HUES48 (cell line): ENCODE results near the gene CLNK.

Experiments
- H3K27ac ChIP-seq: one replicate; pipeline ENCODE4 v1.7.0; 2013; ENCODE audit warnings: low read depth, low read length, inconsistent platforms
- H3K27me3 ChIP-seq: 2 replicates; pipeline ENCODE4 v1.6.1; 2013; ENCODE audit warnings: mild to moderate bottlenecking, low read length; ENCODE audit not compliant: control insufficient read depth, insufficient read depth
- H3K36me3 ChIP-seq: 2 replicates; pipeline ENCODE4 v1.6.1; 2013; ENCODE audit warnings: low read length; ENCODE audit not compliant: control insufficient read depth, insufficient read depth
- H3K4me1 ChIP-seq: 2 replicates; pipeline ENCODE4 v1.6.1; 2013; ENCODE audit warnings: mild to moderate bottlenecking, low read length; ENCODE audit not compliant: control insufficient read depth, insufficient read depth
- H3K4me3 ChIP-seq: 2 replicates; pipeline ENCODE4 v1.5.1; 2013; ENCODE audit warnings: mild to moderate bottlenecking, low read depth, low read length
- H3K9ac ChIP-seq: 2 replicates; pipeline ENCODE4 v1.6.1; 2013; ENCODE audit warnings: mild to moderate bottlenecking, low read depth, low read length, moderate library complexity
- H3K9me3 ChIP-seq: 2 replicates; pipeline ENCODE4 v1.6.1; 2013; ENCODE audit warnings: low read length; ENCODE audit not compliant: control insufficient read depth, insufficient read depth

The CLNK gene

DNA sequence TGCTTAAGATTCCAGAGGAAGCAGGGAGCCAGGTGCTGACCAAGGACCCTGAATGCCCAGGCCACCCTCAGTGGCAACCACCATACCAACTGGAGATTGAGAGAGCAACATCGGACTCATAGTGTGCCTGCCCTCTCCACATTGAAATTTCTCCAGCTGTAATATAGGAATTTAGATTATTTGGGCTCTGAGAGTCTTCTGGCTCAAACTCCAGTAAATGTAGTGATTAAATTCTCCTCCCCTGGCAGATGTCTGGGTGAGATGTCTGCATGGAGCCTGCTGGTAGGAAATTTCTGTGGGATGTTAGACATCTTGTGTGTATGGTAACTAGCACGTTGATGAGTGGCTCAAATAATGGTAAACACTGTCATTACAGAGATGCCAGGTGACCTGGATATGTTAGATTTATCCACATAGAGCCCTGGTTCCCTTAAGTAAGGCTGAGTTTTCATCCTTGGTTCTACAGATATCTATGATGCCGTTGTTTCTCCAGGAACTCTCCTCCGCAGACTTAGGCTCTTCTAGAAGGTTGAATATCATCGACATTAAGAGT, 70.6 kb downstream of the CLNK start:
- Histone ChIP-seq H3K27ac (no peak overlapping the region), H3K4me1 (no peaks in the 10 kb centered on the region), H3K9me3 (no peaks in the 10 kb centered on the region), H3K9ac (no peak overlapping the region), H3K4me3 (no peak overlapping the region), H3K27me3 (no peaks in the 10 kb centered on the region), H3K36me3 (no peaks in the 10 kb centered on the region)

GRCh38 chr4:10612476-10612875, 72.1 kb downstream of the CLNK start:
- H3K9ac ChIP-seq: no peak overlapping the region
- no peaks in the 10 kb centered on the region for H3K27me3 ChIP-seq
- H3K4me3 ChIP-seq: no peak overlapping the region
- H3K4me1 ChIP-seq: no peaks in the 10 kb centered on the region
- H3K36me3 ChIP-seq: no peaks in the 10 kb centered on the region
- peak overlapping the region; percentile 57 for H3K27ac ChIP-seq
- no peaks in the 10 kb centered on the region for H3K9me3 ChIP-seq

DNA sequence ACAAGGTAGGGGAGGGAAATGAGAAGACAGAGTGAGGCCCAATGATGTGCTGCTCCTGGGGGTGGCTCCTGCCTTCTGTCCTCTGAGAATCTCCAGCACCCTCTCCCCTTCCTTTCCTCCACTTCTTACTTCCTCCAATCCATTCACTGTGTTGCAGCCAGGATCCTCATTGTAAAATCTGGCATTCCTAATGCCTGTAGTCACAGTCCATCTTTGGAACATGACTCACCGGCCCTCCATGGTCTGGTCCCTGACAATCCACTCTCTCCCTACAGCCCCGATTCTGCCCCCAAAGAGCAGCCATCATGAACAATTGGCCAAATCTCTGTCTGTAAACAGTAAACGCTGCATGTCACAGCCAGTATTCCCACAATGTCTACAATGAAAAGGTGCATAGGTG, 72.9 kb downstream of the CLNK start:
- no peak overlapping the region for H3K9ac ChIP-seq
- no peak overlapping the region for H3K4me3 ChIP-seq
- H3K27ac ChIP-seq: peak overlapping the region; percentile 57
- H3K9me3 ChIP-seq: no peaks in the 10 kb centered on the region
- no peaks in the 10 kb centered on the region for H3K36me3 ChIP-seq
- no peaks in the 10 kb centered on the region for H3K27me3 ChIP-seq
- no peaks in the 10 kb centered on the region for H3K4me1 ChIP-seq

DNA sequence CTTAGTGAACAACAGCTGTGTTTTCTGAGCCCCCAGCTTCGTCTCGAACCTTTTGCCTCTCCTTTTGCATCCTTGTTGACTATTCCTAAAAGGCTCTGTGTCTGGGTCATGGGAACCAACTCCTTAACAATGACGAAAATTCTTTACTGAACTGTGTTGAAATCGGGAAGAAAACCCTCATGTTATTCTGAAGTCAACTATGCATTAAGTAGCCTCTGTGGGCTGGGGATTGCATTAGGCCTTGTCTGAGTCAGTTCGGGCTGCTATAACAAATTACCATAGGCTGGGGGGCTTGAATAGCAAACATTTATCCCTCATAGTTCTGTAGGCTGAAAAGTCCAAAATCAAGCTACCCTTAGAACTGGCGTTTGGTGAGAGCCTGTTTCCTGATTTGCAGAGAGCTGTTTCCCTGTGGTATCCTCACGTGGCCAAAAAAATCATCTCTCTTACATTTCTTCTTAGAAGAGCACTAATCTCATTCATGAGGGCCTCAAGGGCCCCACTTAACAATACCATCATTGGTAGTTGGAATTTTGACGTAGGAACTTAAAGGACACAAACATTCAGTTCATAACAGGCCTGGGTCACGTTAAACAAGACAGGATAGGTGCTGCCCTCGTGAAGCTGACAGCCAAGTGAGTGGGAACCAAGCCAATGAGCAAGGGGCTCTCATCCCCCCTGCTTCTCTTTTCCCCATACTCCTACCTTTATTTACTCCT, 75.9 kb downstream of the CLNK start:
- Histone ChIP-seq H3K27ac (no peak overlapping the region), H3K9ac (no peak overlapping the region), H3K36me3 (no peaks in the 10 kb centered on the region), H3K4me3 (no peak overlapping the region), H3K4me1 (no peaks in the 10 kb centered on the region), H3K9me3 (no peaks in the 10 kb centered on the region), H3K27me3 (no peaks in the 10 kb centered on the region)

GRCh38 chr4:10607206-10607605, 77.4 kb downstream of the CLNK start:
- Histone ChIP-seq H3K27me3 (no peaks in the 10 kb centered on the region), H3K9ac (no peak overlapping the region), H3K4me1 (no peaks in the 10 kb centered on the region), H3K36me3 (no peaks in the 10 kb centered on the region), H3K9me3 (no peaks in the 10 kb centered on the region), H3K27ac (no peak overlapping the region), H3K4me3 (no peak overlapping the region)

GRCh38 chr4:10606483-10607155, 77.9 kb downstream of the CLNK start:
- no peaks in the 10 kb centered on the region for H3K9me3 ChIP-seq
- H3K9ac ChIP-seq: no peak overlapping the region
- no peaks in the 10 kb centered on the region for H3K4me1 ChIP-seq
- H3K4me3 ChIP-seq: no peak overlapping the region
- no peaks in the 10 kb centered on the region for H3K27me3 ChIP-seq
- no peaks in the 10 kb centered on the region for H3K36me3 ChIP-seq
- H3K27ac ChIP-seq: no peak overlapping the region

DNA sequence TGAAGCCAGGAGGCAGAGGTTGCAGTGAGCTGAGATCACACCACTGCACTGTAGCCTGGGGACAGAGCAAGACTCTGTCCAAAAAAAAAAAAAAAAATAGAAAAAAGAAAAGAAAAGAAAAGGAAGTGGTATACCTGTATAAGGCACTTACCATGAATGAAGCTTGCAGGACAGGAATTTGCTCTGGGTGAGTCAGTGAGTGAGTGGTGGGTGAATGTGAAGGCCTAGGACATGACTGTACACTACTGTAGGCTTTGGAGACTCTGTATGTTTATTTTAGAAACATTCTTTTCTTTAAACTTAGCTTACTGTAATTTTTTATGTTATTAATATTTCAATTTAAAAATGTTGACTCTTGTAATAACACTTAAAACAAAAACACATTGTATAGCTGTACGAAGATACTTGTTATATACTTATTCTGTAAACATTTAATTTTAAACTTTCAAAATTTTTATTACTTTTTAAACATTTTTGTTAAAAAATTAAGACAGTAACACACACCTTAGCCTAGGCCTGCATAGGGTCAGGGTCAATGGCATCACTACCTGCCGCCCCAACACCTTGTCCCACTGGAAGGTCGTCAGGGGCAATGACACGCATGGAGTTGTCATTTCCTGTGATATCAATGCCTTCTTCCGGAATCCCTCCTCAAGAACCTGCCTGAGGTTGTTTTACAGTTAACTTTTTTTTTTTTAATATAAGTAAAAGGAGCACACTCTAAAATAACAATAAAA, 78.7 kb downstream of the CLNK start:
- Histone ChIP-seq H3K27ac (no peak overlapping the region), H3K4me3 (no peak overlapping the region), H3K9ac (no peak overlapping the region), H3K27me3 (no peaks in the 10 kb centered on the region), H3K4me1 (no peaks in the 10 kb centered on the region), H3K36me3 (no peaks in the 10 kb centered on the region), H3K9me3 (no peaks in the 10 kb centered on the region)

DNA sequence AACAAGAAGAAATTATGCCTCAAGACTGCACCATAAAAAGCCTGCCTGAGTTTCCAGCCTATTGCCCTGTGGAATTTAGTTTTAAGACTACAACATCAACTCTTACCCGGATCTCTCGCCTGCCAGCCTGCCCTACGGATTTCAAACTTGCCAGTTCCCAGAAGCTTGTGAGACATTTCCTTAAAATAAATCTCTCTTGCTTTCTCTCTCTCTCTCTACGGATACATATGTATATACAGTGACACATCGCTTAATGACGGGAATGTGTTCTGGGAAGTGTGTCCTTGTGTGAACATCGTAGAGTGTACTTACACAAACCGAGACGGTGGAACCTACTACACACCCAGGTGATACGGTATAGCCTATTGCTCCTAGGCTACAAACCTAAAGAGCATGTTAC, 79.5 kb downstream of the CLNK start:
- no peak overlapping the region for H3K4me3 ChIP-seq
- H3K4me1 ChIP-seq: no peaks in the 10 kb centered on the region
- H3K36me3 ChIP-seq: no peaks in the 10 kb centered on the region
- H3K27ac ChIP-seq: no peak overlapping the region
- H3K9ac ChIP-seq: no peak overlapping the region
- no peaks in the 10 kb centered on the region for H3K9me3 ChIP-seq
- H3K27me3 ChIP-seq: no peaks in the 10 kb centered on the region

GRCh38 chr4:10599574-10599973, 85.0 kb downstream of the CLNK start:
- Histone ChIP-seq H3K27ac (no peak overlapping the region), H3K9ac (no peak overlapping the region), H3K4me3 (no peak overlapping the region), H3K4me1 (0 out of 2 replicates have a peak, but pooled peaks cover 6% of the 10 kb centered on the region), H3K27me3 (no peaks in the 10 kb centered on the region), H3K9me3 (no peaks in the 10 kb centered on the region), H3K36me3 (no peaks in the 10 kb centered on the region)

DNA sequence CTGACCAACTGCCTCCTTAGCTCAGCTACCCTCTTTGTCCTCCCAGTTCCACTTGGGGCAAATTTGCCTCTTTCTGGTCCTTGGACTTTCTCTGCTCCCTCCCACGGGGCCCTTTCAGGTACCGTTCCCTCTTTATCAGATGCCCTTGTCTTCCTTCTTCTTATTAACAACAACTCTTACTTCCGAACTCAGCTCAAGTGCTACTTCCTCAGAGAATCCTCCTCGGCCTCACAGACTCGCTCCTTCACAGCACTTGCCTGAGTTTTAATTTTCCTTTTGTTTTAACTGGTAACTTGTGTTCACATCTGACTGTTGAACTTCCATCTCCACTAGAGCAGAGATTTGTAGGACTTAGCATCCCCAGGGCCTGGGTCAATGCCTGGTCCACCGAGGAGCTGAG, 85.7 kb downstream of the CLNK start:
- H3K9ac ChIP-seq: no peak overlapping the region
- 0 out of 2 replicates have a peak, but pooled peaks cover 6% of the 10 kb centered on the region for H3K4me1 ChIP-seq
- H3K27me3 ChIP-seq: no peaks in the 10 kb centered on the region
- H3K4me3 ChIP-seq: no peak overlapping the region
- no peaks in the 10 kb centered on the region for H3K36me3 ChIP-seq
- no peaks in the 10 kb centered on the region for H3K9me3 ChIP-seq
- no peak overlapping the region for H3K27ac ChIP-seq
